DMS 273 (cell line): ENCODE results near the gene LRP1B.
A peak's percentile ranks its signal among the peaks of the same experiment; 100 is the strongest.

Source experiments
- DNase-seq: peaks from one replicate; lab custom pipeline; 2025; ENCODE audit not compliant: unreplicated experiment; lab: John Stamatoyannopoulos, UW

Gene LRP1B

DNA sequence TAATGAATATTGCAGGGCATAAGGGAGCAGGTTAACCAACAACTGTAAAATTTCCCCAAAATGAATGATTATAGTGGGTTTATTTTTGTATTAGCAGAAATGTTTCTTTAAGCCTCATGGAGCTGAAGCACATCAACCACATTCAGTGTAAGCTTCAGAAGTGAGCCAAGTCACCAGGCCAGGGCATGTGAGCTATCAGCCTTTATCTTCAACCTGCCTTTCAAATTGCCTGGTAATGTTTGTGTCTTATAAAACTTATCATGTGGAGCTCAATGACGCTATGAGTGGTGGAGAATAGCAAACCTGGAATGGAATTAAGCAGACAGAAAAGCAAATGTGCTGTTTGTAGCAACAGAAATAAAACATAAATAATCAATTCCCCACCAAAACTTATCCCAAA, 1068.4 kb downstream of the LRP1B start:
- DNase-seq: no peak

GRCh38 chr2:141062031-141062430, 1068.8 kb downstream of the LRP1B start:
- no peak for DNase-seq

- no peak for DNase-seq
Measured at GRCh38 chr2:141058556-141058955, 1072.3 kb downstream of the LRP1B start.

DNA sequence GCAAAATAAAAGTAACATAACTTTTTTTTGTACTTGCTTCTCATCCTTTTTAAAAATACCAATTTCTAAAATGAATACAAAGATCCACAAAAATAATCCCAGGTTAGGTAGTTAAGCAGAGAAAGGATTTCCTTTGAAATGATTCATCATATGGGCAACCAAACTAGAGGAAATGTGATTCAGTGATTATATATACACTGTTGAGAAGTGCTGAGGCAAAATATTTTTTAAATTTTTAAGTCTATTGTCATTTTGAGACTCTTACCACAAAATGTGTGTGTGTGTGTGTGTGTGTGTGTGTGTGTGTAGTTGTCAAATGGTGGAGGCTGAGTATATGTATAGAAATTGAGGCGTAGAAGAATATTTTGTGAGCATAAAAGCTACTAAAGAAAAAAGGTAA, 1075.3 kb downstream of the LRP1B start:
- DNase-seq: no peak

GRCh38 chr2:141048951-141049350, 1081.9 kb downstream of the LRP1B start:
- DNase-seq: no peak

DNA sequence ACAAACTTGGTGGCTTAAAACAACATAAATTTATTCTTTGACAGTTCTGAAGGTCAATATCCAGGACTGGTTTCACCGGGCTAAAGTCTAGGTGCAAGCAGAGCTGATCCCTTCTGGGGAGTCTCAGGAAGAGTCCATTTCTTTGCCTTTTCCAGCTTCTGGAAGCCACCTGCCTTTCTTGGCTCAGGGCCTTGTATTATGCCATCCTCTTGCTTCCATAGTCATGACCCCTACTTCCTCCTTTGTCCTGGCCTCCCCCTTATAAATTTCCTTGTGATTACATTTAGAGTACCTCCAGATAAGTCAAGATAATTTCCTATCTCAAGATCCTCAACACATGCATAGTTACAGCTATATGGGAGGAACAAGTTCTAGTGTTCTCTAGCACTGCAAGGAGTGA, 1089.5 kb downstream of the LRP1B start:
- peak; percentile 54 for DNase-seq

DNA sequence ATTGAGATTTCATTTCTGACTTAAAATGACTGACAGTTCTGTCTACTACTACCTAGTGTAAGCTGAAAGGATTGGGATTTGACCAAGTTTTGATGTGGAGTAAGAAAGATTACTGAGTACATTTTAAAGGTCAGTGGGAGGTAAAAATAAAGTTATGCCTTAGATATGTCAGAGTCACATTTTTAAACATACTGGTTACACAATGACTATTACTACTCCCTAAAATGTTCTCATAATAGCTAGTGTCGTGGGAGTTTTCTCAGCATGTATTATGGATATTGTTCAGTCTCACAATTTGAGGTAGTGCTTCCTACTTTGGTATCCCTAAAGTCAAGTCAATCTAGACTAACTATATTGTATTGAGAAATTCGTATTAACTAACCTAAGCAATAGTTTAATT, 1092.5 kb downstream of the LRP1B start:
- DNase-seq: no peak

DNA sequence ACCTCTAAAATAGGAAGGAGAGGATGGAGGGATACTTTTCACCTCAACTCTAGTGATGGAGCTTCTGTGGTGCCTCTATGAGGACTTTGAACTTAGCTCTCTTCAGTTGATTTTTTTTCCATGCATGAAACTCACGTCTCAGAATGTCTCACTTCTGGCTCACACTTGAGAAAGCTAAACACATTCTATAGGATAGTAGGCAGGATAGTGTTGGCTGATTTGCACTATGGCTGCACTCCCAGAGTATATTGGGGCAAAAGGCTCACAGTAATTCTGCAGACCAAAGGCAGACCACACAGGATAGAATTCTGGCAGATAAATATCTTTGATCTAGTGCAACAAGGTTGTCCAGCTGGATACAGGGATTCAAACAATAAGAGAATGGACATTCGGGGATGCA, 1093.5 kb downstream of the LRP1B start:
- no peak for DNase-seq

DNA sequence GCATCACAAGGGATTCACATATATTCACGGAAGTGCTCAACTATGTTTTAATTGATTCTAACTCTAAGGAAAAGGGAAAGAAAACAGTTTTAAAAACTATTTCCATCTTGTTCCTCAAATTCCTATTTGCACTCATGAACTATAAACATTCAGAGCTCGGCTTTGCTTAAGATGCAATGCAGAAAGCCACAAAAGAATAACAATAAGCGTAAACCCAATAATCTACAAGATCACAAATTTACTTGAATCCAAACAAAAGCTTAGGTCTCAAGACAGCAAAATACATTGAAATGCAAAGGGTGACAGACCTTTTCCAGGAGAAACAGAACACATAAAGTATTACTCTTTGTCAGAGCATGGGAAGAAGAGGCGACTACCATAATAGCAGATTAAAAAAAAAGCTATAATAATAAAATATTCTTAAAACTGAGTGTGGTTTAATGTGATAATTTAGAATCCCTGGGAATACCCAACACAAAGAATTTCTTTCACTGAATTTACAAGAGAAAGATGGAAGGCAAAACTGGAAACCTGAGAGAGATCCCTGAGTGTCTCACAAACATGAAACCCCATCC, 1094.9 kb downstream of the LRP1B start:
- DNase-seq: no peak

- no peak for DNase-seq
Measured at GRCh38 chr2:141029428-141030078, 1101.3 kb downstream of the LRP1B start.

GRCh38 chr2:141027221-141027620, 1103.6 kb downstream of the LRP1B start:
- no peak for DNase-seq

GRCh38 chr2:141021611-141022010, 1109.2 kb downstream of the LRP1B start:
- no peak for DNase-seq

DNA sequence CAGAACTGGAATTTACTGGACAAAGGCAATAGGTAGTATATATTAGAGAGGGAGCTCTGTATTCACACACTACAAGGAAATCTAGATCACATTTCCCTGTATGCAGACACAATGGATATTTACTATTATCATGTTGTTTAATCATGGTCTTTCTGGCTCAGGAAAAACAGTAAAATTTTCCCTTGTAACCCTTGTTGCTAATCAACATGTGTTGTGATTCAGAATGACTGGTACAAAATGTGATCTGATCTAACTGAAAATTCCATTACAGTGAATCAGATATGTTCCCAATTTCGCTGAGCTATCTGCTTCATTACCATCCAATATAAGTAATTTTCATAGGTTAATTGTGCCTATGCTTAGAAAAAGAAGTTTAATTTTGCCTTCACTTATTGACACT, 1109.7 kb downstream of the LRP1B start:
- DNase-seq: no peak

- DNase-seq: no peak
Measured at GRCh38 chr2:141020346-141020745, 1110.5 kb downstream of the LRP1B start.

DNA sequence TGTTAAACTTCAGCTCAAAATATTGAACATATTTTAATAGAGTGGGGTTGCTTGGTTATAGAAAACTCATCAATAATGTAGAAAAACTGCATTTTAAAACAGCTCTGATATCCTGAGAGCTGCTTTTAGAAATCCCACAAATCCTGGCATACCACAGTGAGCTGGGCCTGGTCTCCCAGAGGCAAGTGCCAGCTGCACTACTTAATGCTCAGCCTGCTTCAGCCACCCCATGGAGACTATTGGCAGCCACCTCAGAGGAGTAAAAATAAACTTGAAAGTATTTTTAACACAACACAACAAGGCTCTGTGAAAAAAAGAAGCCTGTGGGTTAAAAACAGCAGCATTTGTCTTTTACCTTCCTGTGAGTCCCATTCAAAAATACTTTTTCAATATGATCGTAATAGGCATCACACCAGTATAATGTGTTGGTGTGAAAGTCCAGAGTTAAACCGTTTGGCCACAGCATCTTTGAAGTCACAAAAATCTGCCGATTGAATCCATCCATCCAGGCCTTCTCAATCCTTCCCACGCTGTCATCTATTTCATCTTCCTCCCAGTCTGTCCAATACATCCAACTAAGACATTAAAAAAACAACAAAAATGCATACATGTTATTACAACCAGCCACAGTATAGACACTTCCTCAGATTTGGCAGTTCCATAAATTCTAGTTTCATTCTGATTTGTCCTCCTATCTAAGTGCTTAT, 1115.3 kb downstream of the LRP1B start:
- peak; percentile 52 for DNase-seq

DNA sequence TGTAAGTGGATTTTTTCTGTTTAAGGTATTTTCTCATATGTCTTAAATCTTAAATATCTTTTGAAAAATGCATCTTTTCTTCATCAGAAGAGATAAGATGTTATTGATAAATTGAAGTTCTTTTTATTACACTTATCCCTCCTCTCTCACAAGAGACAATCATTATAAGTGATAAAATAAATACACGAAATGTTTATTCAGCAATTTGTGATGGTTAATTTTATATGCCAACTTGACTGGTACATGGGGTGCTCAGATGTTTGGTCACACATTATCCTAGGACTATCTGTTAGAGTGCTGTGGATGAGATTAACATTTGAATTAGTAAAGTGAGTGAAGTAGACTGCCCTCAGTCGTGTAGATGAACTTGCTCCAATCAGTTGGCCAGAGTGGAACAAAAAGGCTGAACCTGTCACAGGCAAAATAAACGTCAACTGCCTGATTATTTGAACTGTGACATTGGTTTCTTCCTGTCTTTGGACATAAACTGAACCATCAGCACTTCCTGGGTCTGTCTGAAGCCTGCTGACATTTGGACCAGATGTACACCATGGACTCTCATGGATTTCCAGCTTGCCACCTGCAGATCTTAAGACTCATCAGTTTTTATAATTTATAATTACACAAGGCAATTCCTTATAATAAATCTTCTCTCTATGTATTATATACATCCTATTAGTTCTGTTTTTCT, 1126.7 kb downstream of the LRP1B start:
- no peak for DNase-seq

DNA sequence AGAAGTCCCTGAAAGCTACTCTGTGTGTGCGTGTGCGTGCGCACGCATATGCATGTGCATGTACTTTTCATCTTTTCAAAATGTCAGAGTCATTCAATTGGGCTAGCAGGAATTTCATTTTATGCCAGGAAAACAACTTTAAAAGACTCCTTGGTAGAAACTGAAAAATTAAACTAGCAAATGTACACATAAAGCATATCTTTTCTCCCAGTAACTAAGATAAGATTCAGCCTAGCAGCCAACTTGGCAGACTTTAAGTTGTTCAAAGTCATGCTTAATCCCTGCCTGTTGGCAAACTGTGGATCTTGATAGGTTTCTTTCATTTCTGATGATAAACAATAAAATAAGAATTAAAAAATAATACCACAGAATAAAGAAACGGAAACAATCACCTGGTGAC, 1129.1 kb downstream of the LRP1B start:
- DNase-seq: no peak

DNA sequence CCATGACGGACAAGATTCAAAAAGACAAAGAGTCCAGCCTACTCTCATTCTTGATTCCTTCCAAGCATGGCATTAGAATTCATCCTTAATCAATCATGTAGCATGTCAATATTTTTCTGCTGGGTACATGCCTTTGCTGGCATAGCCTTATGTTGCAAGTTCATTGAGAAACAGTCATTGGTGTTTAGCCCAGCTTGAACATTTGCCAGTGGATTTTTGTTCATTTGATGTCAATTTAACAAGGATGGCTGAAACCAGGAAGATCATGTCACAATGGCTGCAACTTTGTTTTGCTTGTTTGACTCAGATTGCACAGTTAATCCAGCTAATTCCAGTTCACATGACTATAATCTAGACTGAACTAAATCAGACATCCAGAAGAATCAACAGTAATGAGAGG, 1132.2 kb downstream of the LRP1B start:
- no peak for DNase-seq

DNA sequence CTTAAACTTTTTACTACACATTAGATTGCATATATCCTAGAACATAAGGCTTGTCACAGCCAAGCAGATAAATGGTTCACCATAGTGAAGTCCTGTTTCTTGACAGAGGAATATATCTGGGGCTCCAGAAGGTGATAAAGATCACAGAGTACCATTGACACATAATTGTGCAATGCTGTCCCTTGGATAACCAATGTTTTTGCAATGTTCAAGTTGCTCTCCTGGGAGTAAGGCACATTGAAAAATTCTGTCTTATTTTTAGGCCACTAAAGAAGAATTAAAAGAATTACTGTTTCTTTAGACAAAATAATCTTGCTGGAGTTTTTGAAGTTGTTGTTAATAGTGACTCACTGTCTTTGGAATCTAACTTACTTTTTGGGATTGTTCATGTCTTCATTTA, 1132.8 kb downstream of the LRP1B start:
- DNase-seq: no peak

DNA sequence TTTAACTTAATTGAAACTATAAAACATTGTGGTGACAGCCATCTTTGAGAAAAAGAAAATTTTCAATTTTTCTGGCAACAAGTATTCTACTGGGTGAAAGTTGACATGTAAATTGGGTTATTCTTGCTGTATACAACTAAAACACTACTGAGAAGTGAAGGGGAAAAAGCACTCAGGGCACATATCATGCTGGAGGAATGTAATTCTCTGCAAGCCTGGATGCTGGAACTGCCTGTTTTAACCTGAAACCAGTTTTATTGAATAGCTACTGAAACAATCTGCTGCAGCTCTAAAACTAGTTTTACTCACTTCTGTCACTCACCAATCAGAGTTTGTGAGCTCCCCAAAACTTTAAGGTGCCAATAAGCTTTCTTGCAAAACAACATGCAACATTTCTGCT, 1136.0 kb downstream of the LRP1B start:
- DNase-seq: no peak

DNA sequence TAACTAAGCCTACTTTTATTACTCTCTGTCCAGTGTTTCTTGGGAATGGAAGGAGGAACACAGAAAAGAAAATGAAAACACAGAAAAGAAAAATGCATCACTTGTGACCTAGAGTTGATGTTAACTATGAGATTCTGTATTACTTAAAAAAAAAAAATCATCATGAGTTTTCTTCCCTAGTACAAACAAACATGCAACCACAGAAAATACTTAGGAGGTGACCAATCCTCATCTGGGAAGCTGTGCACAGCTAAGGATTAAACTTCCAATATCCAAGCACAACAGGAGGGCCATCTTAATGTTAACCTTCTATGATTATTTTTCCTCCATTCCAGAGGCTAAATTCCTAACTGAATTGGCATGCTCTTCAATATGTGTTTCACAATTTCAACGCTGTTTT, 1140.4 kb downstream of the LRP1B start:
- no peak for DNase-seq

GRCh38 chr2:140988597-140988996, 1142.2 kb downstream of the LRP1B start:
- DNase-seq: no peak
